ENCODE measurements around the gene DAB2IP.

Gene DAB2IP

GRCh38 chr9:121648172-121648571 lies 3.3 kb upstream of the DAB2IP start:
- POLR2A ChIA-PET, result interaction anchor here (0.6 kb wide), 1 partner anchor 13 kb away, joined by 3 read pairs; no protein-coding TSS in a partner anchor
- Histone ChIP-seq H3K27ac (ENCODE audit: insufficient read depth in 1 of 2, low read depth in 1 of 2, low read length in 2 of 2, poor library complexity in 1 of 2, severe bottlenecking in 2 of 2) (no peak overlapping the region), H3K4me1 (ENCODE audit: control extremely low read depth in 1 of 4, control insufficient read depth in 4 of 4, insufficient read depth in 4 of 4, low read length in 3 of 4) (peaks cover 2 to 62% (median 54%) of the 10 kb centered on the region in 4 experiments), H3K36me3 (ENCODE audit: control insufficient read depth in 4 of 4, insufficient read depth in 4 of 4, low read length in 3 of 4) (no peaks in the 10 kb centered on the region), H3K4me3 (ENCODE audit: control insufficient read depth in 1 of 7, extremely low read depth in 1 of 7, insufficient read depth in 4 of 7, low read depth in 2 of 7, low read length in 6 of 7) (no peak overlapping the region), H3K9me3 (ENCODE audit: control extremely low read depth in 1 of 5, control insufficient read depth in 4 of 5, insufficient read depth in 2 of 5, low read depth in 1 of 5, low read length in 4 of 5) (no peaks in the 10 kb centered on the region), H3K27me3 (replicated peaks in 2 of 5; ENCODE audit: control insufficient read depth in 4 of 5, insufficient read depth in 5 of 5, low read length in 4 of 5) (peaks cover 0 to 25% (median 8%) of the 10 kb centered on the region in 5 experiments)
- 96% methylated on average over 2 of the region's 5 CpGs for WGBS (ENCODE audit: insufficient coverage)
- no peak for DNase-seq
- CTCF ChIA-PET, result interaction anchor here (0.8 kb wide), 1 partner anchor 76 kb away, joined by 3 read pairs; no protein-coding TSS in a partner anchor

DNA sequence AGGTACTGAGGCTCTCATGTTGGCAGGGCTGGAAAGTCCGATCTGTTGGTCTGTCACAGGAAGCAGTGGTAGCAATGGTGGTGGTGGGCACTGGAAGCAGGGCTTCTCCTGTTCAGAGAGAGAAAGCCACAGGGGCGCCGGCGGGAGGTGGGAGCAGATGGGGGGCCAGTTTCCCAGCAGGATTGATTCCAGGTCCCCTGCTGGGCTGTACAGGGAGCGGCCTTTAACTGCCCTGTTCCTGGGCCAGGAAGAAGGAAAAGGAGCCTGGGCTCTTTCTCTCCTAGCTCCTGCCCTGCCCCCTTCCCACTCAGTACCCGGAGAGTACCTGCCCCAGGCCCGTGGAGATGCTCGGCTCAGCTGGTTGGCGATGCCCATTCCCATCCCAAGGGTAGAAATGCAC lies 2.6 kb upstream of the DAB2IP start:
- Histone ChIP-seq H3K36me3 (ENCODE audit: control insufficient read depth in 4 of 4, insufficient read depth in 4 of 4, low read length in 3 of 4) (no peaks in the 10 kb centered on the region), H3K4me1 (ENCODE audit: control extremely low read depth in 1 of 4, control insufficient read depth in 4 of 4, insufficient read depth in 4 of 4, low read length in 3 of 4) (peaks cover 2 to 62% (median 54%) of the 10 kb centered on the region in 4 experiments), H3K27ac (ENCODE audit: insufficient read depth in 1 of 2, low read depth in 1 of 2, low read length in 2 of 2, poor library complexity in 1 of 2, severe bottlenecking in 2 of 2) (no peak overlapping the region), H3K27me3 (replicated peaks in 2 of 5; ENCODE audit: control insufficient read depth in 4 of 5, insufficient read depth in 5 of 5, low read length in 4 of 5) (peaks cover 0 to 31% (median 12%) of the 10 kb centered on the region in 5 experiments), H3K9me3 (ENCODE audit: control extremely low read depth in 1 of 5, control insufficient read depth in 4 of 5, insufficient read depth in 2 of 5, low read depth in 1 of 5, low read length in 4 of 5) (no peaks in the 10 kb centered on the region), H3K4me3 (ENCODE audit: control insufficient read depth in 1 of 7, extremely low read depth in 1 of 7, insufficient read depth in 4 of 7, low read depth in 2 of 7, low read length in 6 of 7) (no peak overlapping the region)
- CTCF ChIA-PET, result interaction anchor here (1.0 to 2.7 kb wide), 2 partner anchors 9 to 38 kb away, joined by 3 to 12 read pairs; no protein-coding TSS in a partner anchor
- DNase-seq, result no peak
- POLR2A ChIA-PET, result interaction anchor here (0.6 kb wide), 1 partner anchor 12 kb away, joined by 3 read pairs; no protein-coding TSS in a partner anchor
- WGBS (ENCODE audit: insufficient coverage), result no CpG with 5 or more reads among the region's 9 CpGs

- no peaks in the 10 kb centered on the region for H3K36me3 ChIP-seq (ENCODE audit: control insufficient read depth in 4 of 4, insufficient read depth in 4 of 4, low read length in 3 of 4)
- H3K4me3 ChIP-seq (ENCODE audit: control insufficient read depth in 1 of 7, extremely low read depth in 1 of 7, insufficient read depth in 4 of 7, low read depth in 2 of 7, low read length in 6 of 7), result peak overlapping the region in 1 of 7 experiments; percentile 33
- H3K9me3 ChIP-seq (ENCODE audit: control extremely low read depth in 1 of 5, control insufficient read depth in 4 of 5, insufficient read depth in 2 of 5, low read depth in 1 of 5, low read length in 4 of 5), result no peaks in the 10 kb centered on the region
- H3K4me1 ChIP-seq (ENCODE audit: control extremely low read depth in 1 of 4, control insufficient read depth in 4 of 4, insufficient read depth in 4 of 4, low read length in 3 of 4), result peaks cover 2 to 62% (median 53%) of the 10 kb centered on the region in 4 experiments
- peaks cover 0 to 38% (median 12%) of the 10 kb centered on the region in 5 experiments for H3K27me3 ChIP-seq (replicated peaks in 2 of 5; ENCODE audit: control insufficient read depth in 4 of 5, insufficient read depth in 5 of 5, low read length in 4 of 5)
- POLR2A ChIA-PET, result interaction anchor here (0.5 kb wide), 1 partner anchor 88 kb away, joined by 4 read pairs; no protein-coding TSS in a partner anchor
- CTCF ChIA-PET, result interaction anchor here (1.0 to 2.7 kb wide), 6 partner anchors 10 to 90 kb away, joined by 3 to 12 read pairs (median 5); no protein-coding TSS in a partner anchor
- WGBS (ENCODE audit: insufficient coverage), result 85% methylated on average over 7 of the region's 9 CpGs
- peak in 1 of 3 donors; percentile 28 for DNase-seq
- no peak overlapping the region for H3K27ac ChIP-seq (ENCODE audit: insufficient read depth in 1 of 2, low read depth in 1 of 2, low read length in 2 of 2, poor library complexity in 1 of 2, severe bottlenecking in 2 of 2)
Measured at GRCh38 chr9:121649476-121650216, 1.8 kb upstream of the DAB2IP start.

DNA sequence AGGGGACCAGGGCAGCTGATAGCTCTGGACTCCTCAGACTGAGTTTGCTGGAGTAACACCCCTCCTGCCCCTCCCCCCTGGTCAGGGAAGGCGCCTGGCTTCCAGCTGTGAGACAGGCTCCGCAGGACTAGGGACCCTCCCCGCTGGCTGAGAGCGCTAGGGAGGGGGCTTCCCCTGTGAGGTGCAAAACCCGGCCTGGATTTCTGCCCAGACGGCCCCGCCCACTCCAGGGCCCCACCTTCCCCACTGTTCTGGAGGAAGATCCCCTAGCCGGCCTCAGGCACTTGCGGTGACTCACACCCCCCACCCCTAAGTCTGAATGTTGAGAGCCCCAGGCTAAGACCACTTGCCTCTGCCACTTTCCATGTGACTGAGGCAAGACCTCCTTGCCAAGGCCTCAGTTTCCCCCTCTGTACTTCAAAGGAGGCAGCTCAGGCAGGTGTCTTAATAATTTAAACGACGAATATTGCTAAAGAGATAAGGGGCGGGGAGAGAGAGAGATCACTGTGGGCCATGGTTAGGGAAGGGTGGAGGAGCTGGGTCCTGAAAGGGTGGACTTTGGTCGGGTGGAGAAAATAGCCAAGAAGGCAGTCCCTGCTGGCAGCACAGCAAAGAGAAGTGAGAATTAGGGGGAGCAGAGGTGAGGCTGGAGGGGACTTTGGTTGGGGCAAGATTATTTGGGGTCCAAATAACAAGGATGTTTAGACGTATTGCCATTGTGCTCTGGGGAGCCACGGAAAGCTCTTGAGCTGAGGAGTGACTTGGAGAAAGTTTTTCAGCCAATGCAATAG lies 1.0 kb upstream of the DAB2IP start:
- Histone ChIP-seq H3K9me3 (ENCODE audit: control extremely low read depth in 1 of 5, control insufficient read depth in 4 of 5, insufficient read depth in 2 of 5, low read depth in 1 of 5, low read length in 4 of 5) (no peaks in the 10 kb centered on the region), H3K27me3 (replicated peaks in 2 of 5; ENCODE audit: control insufficient read depth in 4 of 5, insufficient read depth in 5 of 5, low read length in 4 of 5) (peaks cover 0 to 45% (median 12%) of the 10 kb centered on the region in 5 experiments), H3K4me3 (ENCODE audit: control insufficient read depth in 1 of 7, extremely low read depth in 1 of 7, insufficient read depth in 4 of 7, low read depth in 2 of 7, low read length in 6 of 7) (peak overlapping the region in 2 of 7 experiments; percentile 11 to 33), H3K4me1 (ENCODE audit: control extremely low read depth in 1 of 4, control insufficient read depth in 4 of 4, insufficient read depth in 4 of 4, low read length in 3 of 4) (peaks cover 2 to 54% (median 46%) of the 10 kb centered on the region in 4 experiments), H3K27ac (ENCODE audit: insufficient read depth in 1 of 2, low read depth in 1 of 2, low read length in 2 of 2, poor library complexity in 1 of 2, severe bottlenecking in 2 of 2) (no peak overlapping the region), H3K36me3 (ENCODE audit: control insufficient read depth in 4 of 4, insufficient read depth in 4 of 4, low read length in 3 of 4) (no peaks in the 10 kb centered on the region)
- WGBS (ENCODE audit: insufficient coverage), result 18% methylated on average over 15 of the region's 15 CpGs
- DNase-seq, result peak; percentile 65 to 87 (median 84)
- POLR2A ChIA-PET, result no interaction called here
- CTCF ChIA-PET, result interaction anchor here (1.1 to 2.7 kb wide), 6 partner anchors 11 to 91 kb away, joined by 3 to 12 read pairs (median 6); no protein-coding TSS in a partner anchor

- ChIA-PET POLR2A (no interaction called here), CTCF (interaction anchor here (1.1 to 2.7 kb wide), 5 partner anchors 11 to 33 kb away, joined by 3 to 12 read pairs (median 7); no protein-coding TSS in a partner anchor)
- H3K4me1 ChIP-seq (ENCODE audit: control extremely low read depth in 1 of 4, control insufficient read depth in 4 of 4, insufficient read depth in 4 of 4, low read length in 3 of 4), result peaks cover 2 to 49% (median 41%) of the 10 kb centered on the region in 4 experiments
- WGBS (ENCODE audit: insufficient coverage), result 6% methylated on average over 7 of the region's 9 CpGs
- H3K27me3 ChIP-seq (replicated peaks in 2 of 5; ENCODE audit: control insufficient read depth in 4 of 5, insufficient read depth in 5 of 5, low read length in 4 of 5), result peaks cover 0 to 49% (median 12%) of the 10 kb centered on the region in 5 experiments
- H3K27ac ChIP-seq (ENCODE audit: insufficient read depth in 1 of 2, low read depth in 1 of 2, low read length in 2 of 2, poor library complexity in 1 of 2, severe bottlenecking in 2 of 2), result no peak overlapping the region
- H3K9me3 ChIP-seq (ENCODE audit: control extremely low read depth in 1 of 5, control insufficient read depth in 4 of 5, insufficient read depth in 2 of 5, low read depth in 1 of 5, low read length in 4 of 5), result no peaks in the 10 kb centered on the region
- no peak for DNase-seq
- no peaks in the 10 kb centered on the region for H3K36me3 ChIP-seq (ENCODE audit: control insufficient read depth in 4 of 4, insufficient read depth in 4 of 4, low read length in 3 of 4)
- peak overlapping the region in 4 of 7 experiments; percentile 62 to 72 (median 69) for H3K4me3 ChIP-seq (ENCODE audit: control insufficient read depth in 1 of 7, extremely low read depth in 1 of 7, insufficient read depth in 4 of 7, low read depth in 2 of 7, low read length in 6 of 7)
Measured at GRCh38 chr9:121651008-121651294, 483 bp upstream of the DAB2IP start.

DNA sequence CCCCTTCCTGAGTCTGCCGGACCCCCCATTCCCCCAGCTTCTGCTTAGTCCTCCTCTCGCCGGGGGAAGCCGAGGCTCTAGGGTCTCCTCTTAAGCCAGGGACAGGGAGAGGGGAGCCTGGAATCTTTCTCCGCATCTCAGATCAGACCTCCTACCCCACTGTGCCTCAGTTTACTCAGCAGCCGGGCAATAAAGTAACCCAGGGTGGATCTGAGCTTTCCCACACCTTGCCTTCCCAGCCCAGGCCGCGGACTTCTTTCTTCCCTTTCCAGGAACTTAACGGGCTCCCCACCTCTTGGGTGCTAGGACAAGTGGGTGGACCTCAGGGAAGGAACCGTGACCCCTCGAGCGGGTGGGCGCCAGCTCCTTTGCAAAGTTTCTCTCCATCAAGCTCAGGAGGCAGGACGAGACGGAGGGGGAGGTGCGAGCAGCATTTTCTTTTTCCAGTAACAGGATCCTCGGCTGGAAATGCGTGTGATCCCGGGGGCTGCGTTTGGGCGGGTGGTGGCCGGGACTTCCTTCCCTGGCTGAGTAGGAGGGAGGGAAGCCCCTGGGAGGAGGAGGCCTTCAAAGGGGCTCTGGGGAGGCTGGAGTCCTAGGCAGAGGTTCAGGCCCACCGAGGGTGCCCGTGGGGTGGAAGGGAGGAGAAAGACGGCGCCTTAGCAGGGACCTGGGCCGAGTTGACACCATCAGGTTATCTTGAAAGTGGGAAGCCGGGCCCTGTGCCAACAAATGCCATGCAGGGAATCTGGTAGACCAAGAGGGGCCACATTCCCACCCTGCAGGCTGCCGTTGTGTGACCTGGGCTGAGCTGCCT lies 795 bp downstream of the DAB2IP start:
- CTCF ChIA-PET, result interaction anchor here (1.0 to 1.5 kb wide), 3 partner anchors 11 to 32 kb away, joined by 3 to 7 read pairs (median 4); no protein-coding TSS in a partner anchor
- POLR2A ChIA-PET, result no interaction called here
- Histone ChIP-seq H3K27ac (ENCODE audit: insufficient read depth in 1 of 2, low read depth in 1 of 2, low read length in 2 of 2, poor library complexity in 1 of 2, severe bottlenecking in 2 of 2) (no peak overlapping the region), H3K9me3 (ENCODE audit: control extremely low read depth in 1 of 5, control insufficient read depth in 4 of 5, insufficient read depth in 2 of 5, low read depth in 1 of 5, low read length in 4 of 5) (no peaks in the 10 kb centered on the region), H3K4me1 (ENCODE audit: control extremely low read depth in 1 of 4, control insufficient read depth in 4 of 4, insufficient read depth in 4 of 4, low read length in 3 of 4) (peaks cover 0 to 41% (median 37%) of the 10 kb centered on the region in 4 experiments), H3K4me3 (ENCODE audit: control insufficient read depth in 1 of 7, extremely low read depth in 1 of 7, insufficient read depth in 4 of 7, low read depth in 2 of 7, low read length in 6 of 7) (peak overlapping the region in 6 of 7 experiments; percentile 47 to 74 (median 69)), H3K36me3 (ENCODE audit: control insufficient read depth in 4 of 4, insufficient read depth in 4 of 4, low read length in 3 of 4) (no peaks in the 10 kb centered on the region), H3K27me3 (replicated peaks in 2 of 5; ENCODE audit: control insufficient read depth in 4 of 5, insufficient read depth in 5 of 5, low read length in 4 of 5) (peaks cover 0 to 49% (median 12%) of the 10 kb centered on the region in 5 experiments)
- 1% methylated on average over 19 of the region's 29 CpGs for WGBS (ENCODE audit: insufficient coverage)
- DNase-seq, result no peak
